PFSK-1 (cell line): ENCODE data around the gene CYP4F12.

Experiments used
- FOXP2 ChIP-seq: optimal IDR thresholded peaks from 2 replicates; pipeline ENCODE3; 2011; ENCODE audit warnings: borderline replicate concordance, control low read depth, inconsistent platforms; ENCODE audit not compliant: insufficient read depth; ENCODE audit errors: extremely low read length, extremely low read depth
- POLR2AphosphoS5 ChIP-seq: IDR thresholded peaks from 2 replicates; pipeline ENCODE4 v1.6.1; 2012; ENCODE audit warnings: low read depth, mild to moderate bottlenecking, control low read depth, low read length, moderate library complexity
- SIN3A ChIP-seq: IDR thresholded peaks from 2 replicates; pipeline ENCODE4 v1.6.1; 2012; ENCODE audit warnings: mild to moderate bottlenecking, low read length, moderate library complexity, borderline replicate concordance; ENCODE audit not compliant: insufficient read depth
- TAF1 ChIP-seq: IDR thresholded peaks from 2 replicates; pipeline ENCODE4 v1.6.1; 2012; ENCODE audit warnings: low read length, control low read depth, borderline replicate concordance; ENCODE audit not compliant: insufficient read depth
- TF ChIP-seq, protein P1 (sequence below), 2 experiments: IDR thresholded peaks; 2 replicates each; pipeline versions ENCODE4 v1.6.1 to v1.8.0; 2011 to 2012; ENCODE audit warnings: low read depth in 2 of 2, low read length in 2 of 2, control low read depth in 1 of 2, inconsistent platforms in 1 of 2, mild to moderate bottlenecking in 1 of 2, moderate library complexity in 1 of 2; ENCODE audit not compliant: insufficient read depth in 1 of 2

The CYP4F12 gene

DNA sequence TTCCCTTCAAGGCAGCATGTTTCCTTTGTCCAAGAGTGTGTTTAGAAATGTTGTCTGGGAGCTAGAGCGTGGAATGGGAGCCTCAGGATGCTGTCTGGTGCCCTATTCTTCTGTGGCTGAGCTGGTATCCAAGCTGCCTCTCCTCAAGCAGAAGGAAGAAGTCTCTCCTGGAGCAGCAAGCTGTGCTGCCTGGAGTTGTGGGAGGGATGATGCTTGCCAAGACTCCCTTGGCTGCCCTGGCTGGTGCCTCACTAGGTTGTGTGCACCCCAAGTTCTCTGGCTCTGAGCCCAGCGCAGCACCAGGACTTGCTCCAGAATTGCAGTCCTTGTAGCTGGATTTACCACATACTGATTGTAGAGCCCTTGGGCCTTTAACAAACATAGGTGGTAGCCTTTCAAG lies 36.9 kb upstream of the CYP4F12 start:
- TF ChIP-seq TAF1 (no peak), SIN3A (no peak), FOXP2 (no peak), POLR2AphosphoS5 (no peak)
- TF ChIP-seq, protein P1, sequence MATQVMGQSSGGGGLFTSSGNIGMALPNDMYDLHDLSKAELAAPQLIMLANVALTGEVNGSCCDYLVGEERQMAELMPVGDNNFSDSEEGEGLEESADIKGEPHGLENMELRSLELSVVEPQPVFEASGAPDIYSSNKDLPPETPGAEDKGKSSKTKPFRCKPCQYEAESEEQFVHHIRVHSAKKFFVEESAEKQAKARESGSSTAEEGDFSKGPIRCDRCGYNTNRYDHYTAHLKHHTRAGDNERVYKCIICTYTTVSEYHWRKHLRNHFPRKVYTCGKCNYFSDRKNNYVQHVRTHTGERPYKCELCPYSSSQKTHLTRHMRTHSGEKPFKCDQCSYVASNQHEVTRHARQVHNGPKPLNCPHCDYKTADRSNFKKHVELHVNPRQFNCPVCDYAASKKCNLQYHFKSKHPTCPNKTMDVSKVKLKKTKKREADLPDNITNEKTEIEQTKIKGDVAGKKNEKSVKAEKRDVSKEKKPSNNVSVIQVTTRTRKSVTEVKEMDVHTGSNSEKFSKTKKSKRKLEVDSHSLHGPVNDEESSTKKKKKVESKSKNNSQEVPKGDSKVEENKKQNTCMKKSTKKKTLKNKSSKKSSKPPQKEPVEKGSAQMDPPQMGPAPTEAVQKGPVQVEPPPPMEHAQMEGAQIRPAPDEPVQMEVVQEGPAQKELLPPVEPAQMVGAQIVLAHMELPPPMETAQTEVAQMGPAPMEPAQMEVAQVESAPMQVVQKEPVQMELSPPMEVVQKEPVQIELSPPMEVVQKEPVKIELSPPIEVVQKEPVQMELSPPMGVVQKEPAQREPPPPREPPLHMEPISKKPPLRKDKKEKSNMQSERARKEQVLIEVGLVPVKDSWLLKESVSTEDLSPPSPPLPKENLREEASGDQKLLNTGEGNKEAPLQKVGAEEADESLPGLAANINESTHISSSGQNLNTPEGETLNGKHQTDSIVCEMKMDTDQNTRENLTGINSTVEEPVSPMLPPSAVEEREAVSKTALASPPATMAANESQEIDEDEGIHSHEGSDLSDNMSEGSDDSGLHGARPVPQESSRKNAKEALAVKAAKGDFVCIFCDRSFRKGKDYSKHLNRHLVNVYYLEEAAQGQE (IDR thresholded peaks at IDR 0.05; ENCODE audit: insufficient read depth in 1 of 2, low read depth in 2 of 2, low read length in 2 of 2), result no peak

DNA sequence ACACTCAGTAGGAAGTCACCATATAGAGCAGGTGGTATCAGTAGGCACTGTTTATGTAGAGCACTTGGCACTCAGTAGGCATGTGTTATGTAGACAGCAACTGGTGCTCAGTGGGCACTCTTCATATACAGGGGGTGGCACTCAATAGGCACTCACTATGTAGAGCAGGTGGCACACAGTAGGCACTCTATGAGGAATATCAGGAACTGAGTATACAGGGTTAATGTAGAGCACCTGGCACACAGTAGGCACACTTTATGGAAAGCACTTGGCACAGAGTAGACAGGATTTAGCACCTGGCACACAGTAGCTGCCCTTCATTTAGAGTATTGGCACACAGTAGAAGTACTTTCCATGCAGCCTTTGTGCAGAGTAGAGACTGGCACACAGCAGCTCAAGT lies 33.3 kb upstream of the CYP4F12 start:
- TF ChIP-seq, protein P1 (IDR thresholded peaks at IDR 0.05; ENCODE audit: insufficient read depth in 1 of 2, low read depth in 2 of 2, low read length in 2 of 2), result no peak
- no peak for TF ChIP-seq FOXP2
- no peak for TF ChIP-seq SIN3A
- TF ChIP-seq TAF1, result no peak
- no peak for TF ChIP-seq POLR2AphosphoS5

DNA sequence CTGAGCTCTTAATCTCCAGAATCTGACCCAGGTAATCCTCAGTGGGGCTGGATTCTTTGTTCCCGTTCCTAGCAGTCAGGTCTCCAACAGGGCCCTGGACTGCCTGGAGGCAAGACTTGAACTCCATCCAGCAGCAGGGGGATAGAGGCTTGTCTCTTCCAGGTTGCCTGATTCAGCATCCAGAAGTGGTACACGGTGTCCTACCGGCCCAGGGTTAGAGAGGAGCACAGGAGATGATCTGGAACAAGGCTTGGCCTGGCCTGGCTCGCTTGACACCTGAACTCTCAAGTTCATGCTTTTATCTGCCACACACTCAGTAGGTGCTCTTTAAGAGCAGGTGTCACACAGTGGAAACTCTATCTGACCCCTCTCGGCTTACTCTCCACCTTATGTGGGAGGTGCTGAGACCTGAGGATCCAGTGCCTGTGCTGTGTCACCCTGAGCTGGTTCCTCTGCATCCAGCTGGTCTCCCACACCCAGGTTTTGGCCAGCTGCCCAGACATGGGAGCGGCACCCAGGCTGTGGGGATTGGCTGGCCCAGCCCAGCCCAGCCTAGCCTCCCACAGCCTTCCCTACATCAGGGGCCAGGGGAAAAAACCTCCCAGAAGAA lies 32.5 kb upstream of the CYP4F12 start, which contains the start of gene CYP4F3:
CYP4F3 (plus strand) TSS at position 604 of the 610 bp plus-strand sequence. CDS start 519 bp downstream, outside the sequence.
- TF ChIP-seq POLR2AphosphoS5 (no peak), SIN3A (no peak), FOXP2 (no peak), TAF1 (no peak)
- TF ChIP-seq, protein P1 (IDR thresholded peaks at IDR 0.05; ENCODE audit: insufficient read depth in 1 of 2, low read depth in 2 of 2, low read length in 2 of 2), result no peak

DNA sequence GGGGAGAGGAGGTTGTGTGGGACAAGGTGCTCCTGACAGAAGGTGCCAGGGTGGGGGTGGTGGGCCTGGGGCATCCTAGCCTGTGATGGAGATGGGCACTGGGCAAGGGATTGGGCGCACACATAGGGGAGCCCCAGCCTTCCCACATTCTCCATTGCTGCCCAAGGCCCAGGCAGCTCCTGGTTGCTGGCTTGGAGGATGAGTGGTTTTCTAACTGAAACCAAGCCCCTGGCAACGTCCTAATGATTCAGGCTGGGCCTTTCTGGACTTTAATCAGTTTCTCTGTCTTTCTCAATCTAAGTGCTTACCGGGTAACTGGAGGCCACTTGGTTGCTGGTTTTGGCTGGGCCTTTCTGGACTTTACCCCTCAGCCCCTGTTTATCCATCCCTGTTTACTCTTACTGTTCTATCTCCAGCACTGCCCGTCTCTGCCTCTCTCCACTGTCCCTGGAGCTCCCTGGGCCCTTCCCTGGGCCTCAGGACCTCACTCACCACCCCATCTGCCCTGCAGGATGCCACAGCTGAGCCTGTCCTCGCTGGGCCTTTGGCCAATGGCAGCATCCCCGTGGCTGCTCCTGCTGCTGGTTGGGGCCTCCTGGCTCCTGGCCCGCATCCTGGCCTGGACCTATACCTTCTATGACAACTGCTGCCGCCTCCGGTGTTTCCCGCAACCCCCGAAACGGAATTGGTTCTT lies 31.8 kb upstream of the CYP4F12 start:
- no peak for TF ChIP-seq SIN3A

DNA sequence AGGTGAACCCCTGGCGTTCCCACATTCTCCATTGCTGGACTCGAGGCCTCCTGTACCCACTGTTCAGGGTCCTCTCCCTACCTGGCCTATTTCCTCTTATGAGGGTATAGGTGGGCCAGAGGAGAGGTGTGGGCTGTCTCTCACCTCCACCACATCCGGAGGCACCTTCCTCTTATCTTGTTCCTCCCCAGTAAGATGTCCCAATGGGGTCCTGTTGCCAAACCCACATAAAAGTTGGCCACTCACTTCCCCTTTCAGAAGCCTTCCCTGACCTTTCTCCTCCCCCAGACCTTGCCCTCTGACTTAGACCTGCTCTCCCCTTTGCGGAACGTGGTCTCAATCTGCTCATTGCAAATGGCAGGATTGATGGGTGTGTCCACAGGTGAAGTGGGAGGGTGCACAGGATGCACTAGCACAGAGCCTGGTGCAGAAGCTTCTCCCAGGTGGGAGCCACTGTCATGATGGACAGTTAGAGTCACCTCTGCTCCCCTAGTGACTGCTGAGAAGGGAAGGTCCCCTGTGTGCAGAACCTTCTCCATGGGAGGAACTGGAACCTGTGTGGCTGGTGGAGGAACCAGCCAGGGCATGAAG lies 30.9 kb upstream of the CYP4F12 start:
- TF ChIP-seq, protein P1 (IDR thresholded peaks at IDR 0.05; ENCODE audit: insufficient read depth in 1 of 2, low read depth in 2 of 2, low read length in 2 of 2), result no peak
- TF ChIP-seq FOXP2, result no peak
- TF ChIP-seq TAF1, result no peak
- TF ChIP-seq SIN3A, result no peak
- TF ChIP-seq POLR2AphosphoS5, result no peak
